Measurements from ENCODE around the gene SYT14.

Gene SYT14

GRCh38 chr1:210125143-210125542 lies 187.1 kb downstream of the SYT14 start:
- TF ChIP-seq SNAI2 (CRISPR knock-in tag; IDR thresholded peaks at IDR 0.05) (no peak), TCF4 (CRISPR knock-in tag; IDR thresholded peaks at IDR 0.05; ENCODE audit: borderline replicate concordance) (peak; percentile 84; the same call in 1 of the 2 replicates)
- peak; percentile 65 for ATAC-seq

- no peak for TF ChIP-seq PPARA (CRISPR knock-in tag; IDR thresholded peaks at IDR 0.05; ENCODE audit: borderline replicate concordance)
- TF ChIP-seq PATZ1 (CRISPR knock-in tag; IDR thresholded peaks at IDR 0.05; ENCODE audit: borderline replicate concordance): no peak
- no peak for TF ChIP-seq GLIS3 (CRISPR knock-in tag; IDR thresholded peaks at IDR 0.05)
Observed at GRCh38 chr1:210129092-210129491, 191.1 kb downstream of the SYT14 start.

GRCh38 chr1:210129759-210130158 lies 191.7 kb downstream of the SYT14 start:
- TF ChIP-seq ESRRG (CRISPR knock-in tag; IDR thresholded peaks at IDR 0.05) (no peak), ZNF565 (CRISPR knock-in tag; conservative IDR thresholded peaks at IDR 0.05; ENCODE audit: low read depth) (no peak), GLIS3 (CRISPR knock-in tag; IDR thresholded peaks at IDR 0.05) (no peak), ZFP3 (CRISPR knock-in tag; IDR thresholded peaks at IDR 0.05) (no peak), TOX (CRISPR knock-in tag; IDR thresholded peaks at IDR 0.05; ENCODE audit: borderline replicate concordance) (no peak), TSHZ2 (CRISPR knock-in tag; IDR thresholded peaks at IDR 0.05) (no peak), CSDC2 (CRISPR knock-in tag; IDR thresholded peaks at IDR 0.05) (no peak), ZNF8 (CRISPR knock-in tag; IDR thresholded peaks at IDR 0.05) (no peak), CSRNP3 (CRISPR knock-in tag; IDR thresholded peaks at IDR 0.05) (no peak), POU6F1 (CRISPR knock-in tag; IDR thresholded peaks at IDR 0.05; ENCODE audit: borderline replicate concordance, low read depth) (no peak), OSR1 (CRISPR knock-in tag; IDR thresholded peaks at IDR 0.05) (no peak)
- ATAC-seq: peak; percentile 36; the same call in 2 of the 3 replicates

More at GRCh38 chr1:210129092-210129491, 191.1 kb downstream of the SYT14 start:
- ATAC-seq: no peak

- ATAC-seq: peak; percentile 61
- TF ChIP-seq ISL1 (CRISPR knock-in tag; IDR thresholded peaks at IDR 0.05) (no peak), ARNTL (CRISPR knock-in tag; IDR thresholded peaks at IDR 0.05; ENCODE audit: borderline replicate concordance, low read depth) (no peak), ZC3H10 (CRISPR knock-in tag; IDR thresholded peaks at IDR 0.05) (no peak), SNAI2 (CRISPR knock-in tag; IDR thresholded peaks at IDR 0.05) (no peak), POU6F1 (CRISPR knock-in tag; IDR thresholded peaks at IDR 0.05; ENCODE audit: borderline replicate concordance, low read depth) (no peak), RARB (CRISPR knock-in tag; IDR thresholded peaks at IDR 0.05) (no peak), CSRNP3 (CRISPR knock-in tag; IDR thresholded peaks at IDR 0.05) (no peak), CREB5 (CRISPR knock-in tag; IDR thresholded peaks at IDR 0.05; ENCODE audit: low read depth) (no peak), TCF4 (CRISPR knock-in tag; IDR thresholded peaks at IDR 0.05; ENCODE audit: borderline replicate concordance) (no peak), ZNF70 (CRISPR knock-in tag; IDR thresholded peaks at IDR 0.05) (no peak), ZNF565 (CRISPR knock-in tag; conservative IDR thresholded peaks at IDR 0.05; ENCODE audit: low read depth) (no peak), ZFP3 (CRISPR knock-in tag; IDR thresholded peaks at IDR 0.05) (no peak), PPARA (CRISPR knock-in tag; IDR thresholded peaks at IDR 0.05; ENCODE audit: borderline replicate concordance) (no peak), ESRRG (CRISPR knock-in tag; IDR thresholded peaks at IDR 0.05) (no peak), ZFP30 (CRISPR knock-in tag; IDR thresholded peaks at IDR 0.05) (no peak)
Observed at GRCh38 chr1:210132582-210132981, 194.6 kb downstream of the SYT14 start.

Measured in SK-N-SH treated with all-trans-retinoic acid at 6 μM for 48 hours (cell line).